Kidney glomerular epithelial cell (primary cell): ENCODE measurements around the gene GPNMB.

Source experiments
- DNase-seq: peaks from one replicate; lab custom pipeline; 2025; lab: John Stamatoyannopoulos, UW

Gene GPNMB

GRCh38 chr7:23272275-23272674 lies 25.7 kb downstream of the GPNMB start:
- DNase-seq = no peak

DNA sequence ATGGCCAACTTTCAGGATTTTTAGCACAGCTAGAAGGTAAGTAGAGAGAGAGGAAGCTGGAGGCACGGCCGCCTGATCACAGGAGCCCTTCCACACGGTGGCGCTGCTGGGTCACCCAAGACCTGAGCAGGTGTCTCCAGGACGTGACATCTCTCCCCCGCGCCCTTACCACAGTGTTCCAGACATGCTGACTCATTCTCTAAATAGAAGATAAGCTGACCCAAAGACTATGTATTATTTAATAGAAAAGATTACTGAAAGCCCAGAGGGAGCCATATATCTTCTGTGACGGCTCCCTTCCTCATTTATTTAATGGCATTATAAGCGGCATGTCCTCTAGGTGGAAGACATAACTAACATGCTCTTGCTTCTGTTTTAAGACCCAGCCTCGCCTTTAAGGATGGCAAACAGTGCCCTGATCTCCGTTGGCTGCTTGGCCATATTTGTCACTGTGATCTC lies 26.6 kb downstream of the GPNMB start:
- DNase-seq = peak; percentile 96

DNA sequence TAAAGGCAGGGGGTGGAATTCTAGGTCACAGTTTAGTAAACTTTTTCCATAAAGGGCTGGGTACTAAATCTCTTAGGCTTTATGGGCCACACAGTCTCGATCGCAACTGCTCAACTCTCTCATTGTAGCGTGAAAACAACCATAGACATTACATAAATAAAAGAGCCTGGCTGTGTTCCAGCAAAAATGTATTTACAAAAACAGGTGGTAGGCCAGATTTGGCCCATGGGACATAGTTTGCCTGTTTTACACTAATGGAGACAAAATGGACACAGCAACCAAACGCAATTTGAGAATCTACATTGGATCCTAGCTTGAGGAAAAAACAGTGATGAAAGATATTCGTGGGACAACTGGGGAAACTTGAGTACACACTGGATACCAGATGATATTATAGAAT lies 29.3 kb downstream of the GPNMB start:
- no peak for DNase-seq

DNA sequence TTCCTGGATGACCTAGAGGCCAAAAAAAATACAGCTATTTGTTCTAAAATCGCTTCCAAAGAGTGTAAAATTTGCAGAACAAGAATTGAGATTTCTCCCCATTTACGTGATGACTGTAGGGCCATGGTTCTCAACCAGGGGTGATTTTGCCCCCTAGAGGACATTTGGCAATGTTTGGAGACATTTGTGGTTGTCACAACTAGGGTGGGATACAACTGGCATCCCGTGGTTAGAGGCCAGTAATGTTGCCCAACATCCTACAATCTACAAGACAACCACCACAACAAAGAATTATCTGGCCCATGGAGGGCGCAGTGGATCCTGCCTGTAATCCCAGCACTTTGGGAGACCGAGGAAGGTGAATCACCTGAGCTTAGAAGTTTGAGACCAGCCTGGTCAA lies 29.8 kb downstream of the GPNMB start:
- no peak for DNase-seq

- DNase-seq = no peak
Measured at GRCh38 chr7:23276947-23277346, 30.4 kb downstream of the GPNMB start.

DNA sequence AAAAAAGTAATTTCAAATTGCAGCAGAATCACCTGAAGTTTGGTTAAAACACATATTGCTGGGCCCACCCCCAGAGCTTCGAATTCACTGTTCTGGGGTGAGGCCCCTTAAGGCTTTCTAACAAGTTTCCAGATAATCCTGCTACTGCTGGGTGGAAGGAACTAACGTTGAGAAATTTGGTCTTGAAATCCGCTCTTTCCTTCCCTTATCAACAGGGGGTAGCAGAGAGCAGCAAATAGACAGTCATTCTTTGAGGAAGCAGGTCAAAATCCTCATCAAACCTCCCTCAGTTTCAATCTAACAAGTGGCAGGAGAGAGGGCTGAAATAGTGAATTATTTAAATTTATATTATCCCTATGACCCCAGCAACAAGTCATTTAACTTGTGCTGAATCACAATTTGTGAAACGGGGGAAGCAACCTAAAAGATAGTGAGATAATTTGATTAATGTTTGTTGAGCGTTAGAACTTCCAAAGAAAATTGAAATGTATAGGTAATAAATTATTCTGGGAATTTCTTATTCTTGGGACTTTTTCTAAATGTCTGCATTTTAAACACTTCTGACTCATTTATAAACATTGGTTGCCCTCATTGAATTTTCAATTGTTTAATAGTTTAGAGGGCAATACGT lies 30.9 kb downstream of the GPNMB start:
- DNase-seq = peak; percentile 82

- no peak for DNase-seq
Measured at GRCh38 chr7:23279819-23280525, 33.4 kb downstream of the GPNMB start.

GRCh38 chr7:23283086-23283485 lies 36.5 kb downstream of the GPNMB start:
- DNase-seq = no peak

DNA sequence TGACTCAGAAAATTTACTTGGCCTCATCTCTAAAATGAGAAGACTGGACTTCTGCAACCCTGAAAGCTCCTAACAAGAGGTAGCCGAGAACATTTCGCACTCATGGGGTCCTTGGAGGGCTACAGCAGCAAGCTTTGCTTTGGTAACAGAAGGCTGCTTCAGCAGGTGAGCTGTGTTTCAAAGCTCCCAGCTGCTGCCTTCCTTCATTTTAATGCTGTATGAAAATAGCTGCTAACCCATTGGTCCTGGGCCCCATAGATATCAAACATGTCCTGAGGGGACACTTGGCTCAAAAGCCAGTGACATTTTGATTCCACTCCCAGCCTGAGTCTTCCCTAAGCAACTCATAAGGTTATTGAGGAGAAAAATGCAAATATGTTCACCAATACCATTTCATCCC lies 38.3 kb downstream of the GPNMB start:
- no peak for DNase-seq

DNA sequence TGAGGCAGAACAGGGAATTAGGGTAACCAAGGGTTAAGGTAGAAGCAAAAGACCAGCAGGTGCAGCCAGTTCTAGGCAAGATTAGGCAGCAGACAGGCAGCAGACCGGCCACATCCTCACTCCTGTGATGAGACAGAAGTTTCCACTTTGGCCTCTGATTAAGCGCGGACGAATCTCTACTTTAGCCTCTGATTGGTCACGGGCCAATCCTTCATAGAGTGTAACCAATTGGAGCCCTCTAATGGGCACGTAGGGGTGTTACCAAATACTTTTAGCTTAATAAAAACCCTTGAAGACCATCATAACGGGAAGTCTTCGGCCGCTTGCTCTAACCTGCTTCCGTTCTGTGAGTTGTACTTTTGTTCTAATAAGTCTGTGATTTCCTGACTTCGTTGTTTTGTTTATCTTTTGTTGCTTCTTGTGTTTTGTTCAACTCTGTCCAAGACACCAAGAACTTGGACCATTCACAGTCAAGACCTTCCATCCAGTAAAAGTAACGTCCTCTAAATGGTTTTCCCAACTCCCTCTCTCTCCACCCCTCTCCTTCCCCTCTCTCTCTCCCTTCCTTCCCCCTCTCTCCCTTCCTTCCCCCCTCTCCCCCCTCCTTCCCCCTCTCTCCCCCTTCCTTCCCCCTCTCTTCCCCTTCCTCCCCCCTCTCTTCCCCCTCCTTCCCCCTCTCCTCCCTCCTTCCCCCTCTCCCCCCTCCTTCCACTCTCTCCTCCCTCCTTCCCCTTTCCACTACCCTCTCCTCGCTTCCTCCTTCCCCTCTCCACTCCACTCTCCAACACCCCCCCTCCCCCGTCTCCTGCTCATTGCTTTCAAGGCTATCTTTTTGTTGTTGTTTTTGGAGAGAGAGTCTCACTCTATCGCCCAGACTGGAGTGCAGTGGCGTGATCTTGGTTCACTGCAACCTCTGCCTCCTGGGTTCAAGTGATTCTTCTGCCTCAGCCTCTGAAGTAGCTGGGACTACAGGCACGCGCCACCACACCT lies 39.4 kb downstream of the GPNMB start:
- DNase-seq = no peak

DNA sequence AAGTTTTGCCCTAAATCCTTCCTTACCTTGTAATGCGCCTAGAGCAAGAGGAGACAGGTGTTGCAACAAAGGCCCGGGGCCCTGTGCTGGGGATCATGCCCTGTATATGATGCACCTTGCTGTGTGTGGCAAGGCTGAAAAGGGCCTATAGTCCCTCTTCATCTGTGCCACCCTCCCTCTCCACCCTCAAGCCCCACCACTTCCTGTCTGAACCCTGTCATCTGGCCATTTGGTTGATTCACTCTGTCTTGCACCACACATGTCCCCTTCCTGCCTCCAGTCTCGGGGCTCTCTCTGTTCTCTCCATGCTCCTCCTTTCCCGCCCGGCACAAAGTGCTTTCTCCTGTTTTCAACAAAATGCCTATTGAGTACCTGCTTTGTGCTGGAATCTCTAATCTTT lies 41.0 kb downstream of the GPNMB start:
- DNase-seq = no peak

GRCh38 chr7:23290993-23291392 lies 44.4 kb downstream of the GPNMB start:
- no peak for DNase-seq

DNA sequence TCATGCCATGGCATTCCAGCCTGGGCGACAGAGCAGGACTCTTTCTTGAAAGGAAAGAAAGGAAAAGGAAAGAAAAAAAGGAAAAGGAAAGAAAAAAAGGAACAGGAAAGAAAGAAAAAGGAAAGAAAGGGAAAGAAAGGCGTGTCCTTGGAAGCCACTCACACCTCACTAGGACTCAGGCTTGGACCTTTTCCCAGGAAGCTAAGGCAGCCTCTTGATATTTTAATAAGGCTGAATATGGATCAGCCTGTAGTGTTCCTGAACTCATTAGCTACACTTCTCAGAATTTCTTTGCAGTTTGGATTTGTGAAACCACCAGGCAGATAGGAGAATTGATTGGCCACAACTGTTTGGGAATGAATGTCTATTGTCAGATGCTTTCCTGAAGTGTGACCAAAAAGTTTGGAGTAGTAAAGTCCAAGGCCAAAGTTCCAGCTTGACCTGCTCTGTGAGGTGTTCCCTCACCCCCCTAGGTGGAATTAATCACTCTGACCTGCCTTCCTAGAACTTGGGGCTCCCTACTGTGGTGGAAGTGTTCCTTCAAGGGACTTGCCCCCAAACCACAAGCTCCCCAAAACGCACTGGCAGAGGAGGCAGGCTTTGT lies 45.5 kb downstream of the GPNMB start:
- DNase-seq = no peak

GRCh38 chr7:23292623-23293022 lies 46.0 kb downstream of the GPNMB start:
- no peak for DNase-seq

DNA sequence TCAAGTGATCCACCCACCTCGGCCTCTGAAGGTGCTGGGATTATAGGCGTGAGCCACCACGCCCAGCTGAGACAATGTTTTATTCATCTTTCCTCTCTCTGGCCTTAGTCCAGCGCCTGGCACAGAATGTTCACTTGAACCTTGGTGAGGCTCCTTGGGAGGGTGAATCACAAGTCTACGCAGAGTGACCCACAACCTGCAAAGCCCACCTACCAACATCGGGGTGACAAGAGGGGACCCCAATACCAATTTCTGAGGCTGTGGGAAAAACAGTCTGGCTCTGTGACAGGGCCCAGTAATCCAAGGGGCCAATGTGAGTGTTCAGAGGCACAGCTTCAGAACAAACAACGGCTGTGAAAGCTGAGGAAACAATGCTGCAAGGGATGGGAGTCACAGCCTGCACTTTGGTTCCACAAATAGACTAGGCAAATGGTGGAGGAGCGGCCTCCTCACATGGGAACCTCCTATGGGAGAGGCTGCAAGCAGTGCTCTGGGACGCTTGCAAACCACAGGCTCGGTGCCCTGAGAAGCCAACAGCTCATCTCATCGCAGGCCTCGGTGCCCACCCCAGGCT lies 47.0 kb downstream of the GPNMB start:
- DNase-seq = no peak

DNA sequence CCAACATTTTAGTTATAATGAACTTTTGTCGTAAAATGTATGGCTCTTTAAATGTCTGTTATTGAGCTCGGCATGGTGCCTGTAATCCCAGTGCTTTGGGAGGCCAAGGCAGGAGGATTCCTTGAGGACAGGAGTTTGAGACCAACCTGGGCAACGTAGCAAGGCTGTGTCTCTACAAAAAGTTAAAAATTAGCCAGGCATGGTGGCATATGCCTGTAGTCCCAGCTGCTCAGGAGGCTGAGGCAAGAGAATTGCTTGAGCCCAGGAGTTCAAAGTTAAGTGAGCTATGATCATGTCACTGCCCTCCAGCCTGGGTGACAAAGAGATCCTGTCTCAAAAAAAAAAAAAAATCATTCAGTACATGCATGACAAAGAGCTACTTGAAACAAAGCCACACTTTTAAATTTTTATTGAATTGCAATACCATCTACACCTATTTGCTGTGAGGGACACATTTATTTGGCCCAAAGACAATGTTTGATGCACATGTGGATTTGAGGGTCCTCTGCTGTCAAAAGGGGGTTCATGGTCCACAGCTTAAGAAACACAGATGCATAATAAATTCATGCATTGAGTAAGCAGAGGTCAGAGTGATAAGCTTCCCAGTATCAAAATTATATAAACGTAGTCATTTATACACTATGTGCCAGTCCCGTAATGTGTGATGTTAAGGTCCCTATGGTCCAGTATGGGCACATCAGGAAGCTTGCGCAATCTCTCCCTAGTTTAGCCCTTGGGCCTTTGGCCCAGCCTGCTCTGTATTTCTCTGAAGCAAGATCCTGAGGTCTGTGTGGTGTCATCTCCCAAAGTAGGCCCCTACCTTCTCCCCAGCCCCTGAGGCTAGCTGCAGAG lies 48.2 kb downstream of the GPNMB start:
- no peak for DNase-seq

DNA sequence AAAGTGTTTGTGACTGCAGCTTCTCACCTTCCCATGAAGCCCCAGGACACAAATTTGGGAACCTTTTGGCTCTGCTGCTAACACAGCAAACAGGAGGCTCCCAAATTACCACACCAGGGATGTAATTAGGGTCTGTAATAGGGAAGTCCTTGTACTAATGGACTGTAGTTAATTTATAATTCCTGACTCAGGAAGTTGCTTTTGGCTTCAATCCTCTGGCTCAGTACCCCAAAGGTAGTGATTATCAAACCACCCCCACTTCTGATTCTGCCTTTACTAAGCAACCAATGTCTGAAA lies 48.8 kb downstream of the GPNMB start:
- no peak for DNase-seq

GRCh38 chr7:23298141-23298881 lies 51.7 kb downstream of the GPNMB start:
- peak; percentile 56 for DNase-seq

- peak; percentile 95 for DNase-seq
Measured at GRCh38 chr7:23298885-23299769, 52.6 kb downstream of the GPNMB start, which contains the start of gene MALSU1. TSS of gene MALSU1 (plus strand) at chr7:23299339. CDS start at chr7:23299353, 14 bp downstream.
